GM21619 (cell line): ENCODE results near the gene PEPD.
"Not testable (repeated sequence)": the region's sequence is repeated elsewhere in the genome, so short reads cannot be mapped to it uniquely, and the experiment has no call there.

Experiments
- ATAC-seq: cut with Tn5 transposase; IDR thresholded peaks from one replicate; pipeline ENCODE4 v1.9.1; 2021; ENCODE audit not compliant: unreplicated experiment

The PEPD gene

GRCh38 chr19:33498391-33499000, 23.1 kb downstream of the PEPD start:
- no peak for ATAC-seq

- ATAC-seq, result no peak
Observed at GRCh38 chr19:33497778-33498175, 23.8 kb downstream of the PEPD start.

- no peak for ATAC-seq
Observed at GRCh38 chr19:33497131-33497777, 24.3 kb downstream of the PEPD start.

GRCh38 chr19:33496038-33496895, 25.3 kb downstream of the PEPD start:
- ATAC-seq, result no peak

- ATAC-seq, result no peak
Observed at GRCh38 chr19:33493401-33494275, 28.0 kb downstream of the PEPD start.

- no peak for ATAC-seq
Observed at GRCh38 chr19:33492951-33493350, 28.6 kb downstream of the PEPD start.

GRCh38 chr19:33492090-33492489, 29.5 kb downstream of the PEPD start:
- ATAC-seq, result no peak

GRCh38 chr19:33490596-33490995, 31.0 kb downstream of the PEPD start:
- not testable (repeated sequence) for ATAC-seq

- ATAC-seq, result no peak
Observed at GRCh38 chr19:33490041-33490451, 31.5 kb downstream of the PEPD start.

GRCh38 chr19:33488826-33489225, 32.8 kb downstream of the PEPD start:
- no peak for ATAC-seq

- ATAC-seq, result no peak
Observed at GRCh38 chr19:33487901-33488800, 33.4 kb downstream of the PEPD start.

GRCh38 chr19:33486936-33487811, 34.4 kb downstream of the PEPD start:
- ATAC-seq, result no peak

- ATAC-seq, result no peak
Observed at GRCh38 chr19:33486407-33486806, 35.2 kb downstream of the PEPD start.

- no peak for ATAC-seq
Observed at GRCh38 chr19:33484226-33484774, 37.3 kb downstream of the PEPD start.

- no peak for ATAC-seq
Observed at GRCh38 chr19:33482476-33482875, 39.1 kb downstream of the PEPD start.

- ATAC-seq, result no peak
Observed at GRCh38 chr19:33481863-33482262, 39.7 kb downstream of the PEPD start.

- not testable (repeated sequence) for ATAC-seq
Observed at GRCh38 chr19:33479570-33479969, 42.0 kb downstream of the PEPD start.

- ATAC-seq, result no peak
Observed at GRCh38 chr19:33477781-33478180, 43.8 kb downstream of the PEPD start.
